ENCODE measurements around the gene CASKIN1.
"Not testable (repeated sequence)": the region's sequence is repeated elsewhere in the genome, so short reads cannot be mapped to it uniquely, and the experiment has no call there.

The CASKIN1 gene

DNA sequence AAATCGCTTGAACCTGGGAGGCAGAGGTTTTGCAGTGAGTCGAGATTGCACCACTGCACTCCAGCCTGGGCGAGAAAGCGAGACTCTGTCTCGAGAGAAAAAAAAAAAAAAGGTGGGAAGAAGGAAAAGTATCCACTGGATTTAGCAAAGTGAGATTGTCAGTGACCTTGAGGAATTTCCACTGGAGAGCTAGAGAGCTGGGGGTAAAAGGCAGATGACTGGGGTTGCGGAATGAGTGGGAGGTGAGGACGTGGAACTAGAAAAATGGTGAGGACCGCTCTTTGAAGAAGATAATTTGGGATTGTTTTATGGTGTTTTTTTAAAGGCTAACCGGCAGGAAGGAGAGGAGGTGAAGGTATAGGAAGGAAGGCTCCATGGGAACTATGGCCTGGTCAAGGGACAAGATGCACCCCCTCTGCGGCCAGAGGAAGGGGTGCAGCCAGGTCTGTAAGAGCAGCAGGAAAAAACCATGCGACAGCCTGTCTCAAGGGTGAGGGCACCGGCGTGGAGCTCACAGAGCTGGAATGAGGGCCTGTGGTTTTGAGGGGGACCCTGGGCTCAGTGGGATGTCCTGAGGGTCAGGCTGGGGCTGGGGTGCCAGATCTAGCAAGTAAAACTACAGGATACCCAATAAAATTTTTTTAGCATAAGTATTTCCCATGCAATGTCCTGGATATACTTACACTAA, 8.2 kb upstream of the CASKIN1 start:
- peak overlapping the region; percentile 80 for H3K4me3 ChIP-seq (replicated peaks; ENCODE audit: insufficient read depth, low read length)
- TF ChIP-seq POLR2AphosphoS5 (IDR thresholded peaks at IDR 0.05; ENCODE audit: low read depth) (no peak), GABPA (IDR thresholded peaks at IDR 0.05; ENCODE audit: low read depth) (no peak), SPI1 (IDR thresholded peaks at IDR 0.05; ENCODE audit: borderline replicate concordance, low read depth) (no peak)
- TF ChIP-seq, protein P1, sequence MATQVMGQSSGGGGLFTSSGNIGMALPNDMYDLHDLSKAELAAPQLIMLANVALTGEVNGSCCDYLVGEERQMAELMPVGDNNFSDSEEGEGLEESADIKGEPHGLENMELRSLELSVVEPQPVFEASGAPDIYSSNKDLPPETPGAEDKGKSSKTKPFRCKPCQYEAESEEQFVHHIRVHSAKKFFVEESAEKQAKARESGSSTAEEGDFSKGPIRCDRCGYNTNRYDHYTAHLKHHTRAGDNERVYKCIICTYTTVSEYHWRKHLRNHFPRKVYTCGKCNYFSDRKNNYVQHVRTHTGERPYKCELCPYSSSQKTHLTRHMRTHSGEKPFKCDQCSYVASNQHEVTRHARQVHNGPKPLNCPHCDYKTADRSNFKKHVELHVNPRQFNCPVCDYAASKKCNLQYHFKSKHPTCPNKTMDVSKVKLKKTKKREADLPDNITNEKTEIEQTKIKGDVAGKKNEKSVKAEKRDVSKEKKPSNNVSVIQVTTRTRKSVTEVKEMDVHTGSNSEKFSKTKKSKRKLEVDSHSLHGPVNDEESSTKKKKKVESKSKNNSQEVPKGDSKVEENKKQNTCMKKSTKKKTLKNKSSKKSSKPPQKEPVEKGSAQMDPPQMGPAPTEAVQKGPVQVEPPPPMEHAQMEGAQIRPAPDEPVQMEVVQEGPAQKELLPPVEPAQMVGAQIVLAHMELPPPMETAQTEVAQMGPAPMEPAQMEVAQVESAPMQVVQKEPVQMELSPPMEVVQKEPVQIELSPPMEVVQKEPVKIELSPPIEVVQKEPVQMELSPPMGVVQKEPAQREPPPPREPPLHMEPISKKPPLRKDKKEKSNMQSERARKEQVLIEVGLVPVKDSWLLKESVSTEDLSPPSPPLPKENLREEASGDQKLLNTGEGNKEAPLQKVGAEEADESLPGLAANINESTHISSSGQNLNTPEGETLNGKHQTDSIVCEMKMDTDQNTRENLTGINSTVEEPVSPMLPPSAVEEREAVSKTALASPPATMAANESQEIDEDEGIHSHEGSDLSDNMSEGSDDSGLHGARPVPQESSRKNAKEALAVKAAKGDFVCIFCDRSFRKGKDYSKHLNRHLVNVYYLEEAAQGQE (IDR thresholded peaks at IDR 0.05; ENCODE audit: insufficient replicate concordance, low read depth): no peak
- TF ChIP-seq, protein P2, sequence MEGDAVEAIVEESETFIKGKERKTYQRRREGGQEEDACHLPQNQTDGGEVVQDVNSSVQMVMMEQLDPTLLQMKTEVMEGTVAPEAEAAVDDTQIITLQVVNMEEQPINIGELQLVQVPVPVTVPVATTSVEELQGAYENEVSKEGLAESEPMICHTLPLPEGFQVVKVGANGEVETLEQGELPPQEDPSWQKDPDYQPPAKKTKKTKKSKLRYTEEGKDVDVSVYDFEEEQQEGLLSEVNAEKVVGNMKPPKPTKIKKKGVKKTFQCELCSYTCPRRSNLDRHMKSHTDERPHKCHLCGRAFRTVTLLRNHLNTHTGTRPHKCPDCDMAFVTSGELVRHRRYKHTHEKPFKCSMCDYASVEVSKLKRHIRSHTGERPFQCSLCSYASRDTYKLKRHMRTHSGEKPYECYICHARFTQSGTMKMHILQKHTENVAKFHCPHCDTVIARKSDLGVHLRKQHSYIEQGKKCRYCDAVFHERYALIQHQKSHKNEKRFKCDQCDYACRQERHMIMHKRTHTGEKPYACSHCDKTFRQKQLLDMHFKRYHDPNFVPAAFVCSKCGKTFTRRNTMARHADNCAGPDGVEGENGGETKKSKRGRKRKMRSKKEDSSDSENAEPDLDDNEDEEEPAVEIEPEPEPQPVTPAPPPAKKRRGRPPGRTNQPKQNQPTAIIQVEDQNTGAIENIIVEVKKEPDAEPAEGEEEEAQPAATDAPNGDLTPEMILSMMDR (IDR thresholded peaks at IDR 0.05; ENCODE audit: insufficient read depth, low read length): no peak
- no peak for DNase-seq (ENCODE audit: low read depth in 1 of 2, low spot score in 1 of 2)
- no peaks in the 10 kb centered on the region for H3K27me3 ChIP-seq (ENCODE audit: insufficient read depth, poor library complexity, severe bottlenecking)
- peak overlapping the region; percentile 97 for H3K27ac ChIP-seq (replicated peaks)

DNA sequence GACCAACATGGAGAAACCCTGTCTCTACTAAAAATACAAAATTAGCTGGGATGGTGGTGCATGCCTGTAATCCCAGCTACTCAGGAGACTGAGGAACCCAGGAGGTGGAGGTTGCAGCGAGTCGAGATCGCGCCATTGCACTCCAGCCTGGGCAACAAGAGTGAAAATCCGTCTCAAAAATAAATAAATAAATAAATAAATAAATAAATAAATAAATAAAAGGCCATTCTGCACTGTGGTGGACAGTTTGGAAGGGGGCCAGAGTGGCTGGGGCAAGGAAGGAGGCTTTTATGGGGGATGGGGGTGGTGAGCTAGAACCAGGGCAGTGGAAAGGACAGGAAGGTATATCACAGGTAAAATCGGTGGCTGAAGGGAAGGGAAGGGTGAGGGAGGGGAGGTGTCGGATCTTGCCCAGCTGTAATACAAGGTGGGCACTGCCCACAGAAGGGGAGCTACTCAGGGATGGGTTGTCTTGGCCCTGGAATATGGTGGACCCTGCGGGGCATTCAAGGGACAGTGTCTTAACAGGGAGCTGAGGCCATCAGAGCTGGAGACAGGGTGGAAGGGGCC, 6.8 kb upstream of the CASKIN1 start:
- H3K27me3 ChIP-seq (ENCODE audit: insufficient read depth, poor library complexity, severe bottlenecking); H3K27ac ChIP-seq (replicated peaks); H3K4me3 ChIP-seq (replicated peaks; ENCODE audit: insufficient read depth, low read length); DNase-seq (ENCODE audit: low read depth in 1 of 2, low spot score in 1 of 2): not testable (repeated sequence)

DNA sequence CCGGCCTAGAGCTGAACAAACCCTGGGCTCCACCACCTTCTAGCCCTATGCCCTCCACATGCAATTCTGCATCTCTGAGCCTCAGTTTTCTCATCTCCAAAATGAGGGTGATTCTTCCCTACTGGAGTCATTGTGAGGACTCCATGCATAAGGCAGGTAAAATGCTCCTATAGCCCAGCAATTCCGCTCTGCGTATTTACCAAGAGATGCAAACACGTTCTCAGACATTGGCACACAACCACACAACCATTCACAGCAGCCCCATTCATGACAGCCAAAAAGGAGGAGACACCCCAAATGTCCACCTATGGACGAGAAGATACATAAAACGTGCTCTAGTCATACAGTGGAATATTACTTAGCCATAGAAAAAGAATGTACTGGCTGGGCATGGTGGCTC, 3.9 kb upstream of the CASKIN1 start:
- TF ChIP-seq GABPA (IDR thresholded peaks at IDR 0.05; ENCODE audit: low read depth): no peak
- H3K27me3 ChIP-seq (ENCODE audit: insufficient read depth, poor library complexity, severe bottlenecking): peaks cover 21% of the 10 kb centered on the region
- H3K4me3 ChIP-seq (replicated peaks; ENCODE audit: insufficient read depth, low read length): no peak overlapping the region
- no peak for DNase-seq (ENCODE audit: low read depth in 1 of 2, low spot score in 1 of 2)
- no peak overlapping the region for H3K27ac ChIP-seq (replicated peaks)

DNA sequence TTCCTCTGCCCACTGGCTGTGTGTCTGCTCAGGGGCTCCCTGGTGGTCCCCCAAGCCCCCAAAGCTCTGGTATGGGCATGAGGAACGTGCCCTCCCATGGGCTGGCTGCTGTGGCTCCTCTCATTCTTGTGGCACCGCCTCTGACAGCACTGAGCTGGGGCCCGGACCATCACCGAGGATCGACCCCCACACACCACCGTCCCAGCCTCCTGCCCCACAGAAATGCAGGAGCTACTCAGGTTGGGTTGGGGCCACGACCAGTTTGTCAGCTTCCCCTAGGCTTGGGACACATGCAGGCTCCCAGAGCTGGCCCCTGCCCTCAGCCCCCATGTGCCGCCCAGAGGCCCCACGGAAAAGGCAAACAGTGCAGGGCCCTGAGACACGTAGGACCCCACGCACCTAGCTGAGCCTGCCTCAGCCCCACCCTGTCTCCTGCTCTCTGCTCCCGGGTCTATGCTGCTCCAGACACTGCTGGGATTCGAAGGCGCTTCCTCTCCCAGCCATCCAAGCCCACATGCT, 3.3 kb upstream of the CASKIN1 start:
- TF ChIP-seq SPI1 (IDR thresholded peaks at IDR 0.05; ENCODE audit: borderline replicate concordance, low read depth) (no peak), GABPA (IDR thresholded peaks at IDR 0.05; ENCODE audit: low read depth) (no peak), POLR2AphosphoS5 (IDR thresholded peaks at IDR 0.05; ENCODE audit: low read depth) (no peak)
- TF ChIP-seq, protein P1 (IDR thresholded peaks at IDR 0.05; ENCODE audit: insufficient replicate concordance, low read depth): no peak
- TF ChIP-seq, protein P2 (IDR thresholded peaks at IDR 0.05; ENCODE audit: insufficient read depth, low read length): no peak
- H3K27me3 ChIP-seq (ENCODE audit: insufficient read depth, poor library complexity, severe bottlenecking): peaks cover 27% of the 10 kb centered on the region
- no peak overlapping the region for H3K4me3 ChIP-seq (replicated peaks; ENCODE audit: insufficient read depth, low read length)

More for the DNA sequence above, 3.3 kb upstream of the CASKIN1 start:
- no peak overlapping the region for H3K27ac ChIP-seq (replicated peaks)
- no peak for DNase-seq (ENCODE audit: low read depth in 1 of 2, low spot score in 1 of 2)
